Measurements from ENCODE around the gene IFT20.

DNA sequence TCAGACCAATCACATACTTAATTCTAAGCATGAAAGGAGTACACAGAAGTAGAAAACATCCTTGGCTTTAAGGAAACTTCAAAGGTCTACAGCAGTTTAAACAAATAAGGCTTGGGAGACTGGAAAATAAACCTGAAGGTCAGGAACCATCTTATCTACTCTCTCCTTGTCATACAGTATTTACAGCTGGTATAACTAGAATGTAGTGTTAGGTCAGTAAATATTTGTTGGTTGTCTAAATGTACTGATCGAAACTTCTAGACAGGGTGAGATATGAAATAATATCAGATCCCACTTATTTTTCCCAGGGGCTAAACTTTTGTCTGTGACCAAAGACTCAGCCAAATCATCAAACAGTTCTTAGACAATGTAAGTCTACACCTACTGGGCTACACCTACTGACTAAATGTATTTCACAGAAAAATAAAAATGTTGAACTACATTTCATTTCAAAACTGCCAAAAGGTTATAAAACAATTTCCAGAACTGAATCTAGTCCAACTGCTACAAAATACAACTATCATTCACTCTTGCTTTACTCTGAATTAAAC lies 43.4 kb downstream of the IFT20 start:
- TF ChIP-seq, protein P1, sequence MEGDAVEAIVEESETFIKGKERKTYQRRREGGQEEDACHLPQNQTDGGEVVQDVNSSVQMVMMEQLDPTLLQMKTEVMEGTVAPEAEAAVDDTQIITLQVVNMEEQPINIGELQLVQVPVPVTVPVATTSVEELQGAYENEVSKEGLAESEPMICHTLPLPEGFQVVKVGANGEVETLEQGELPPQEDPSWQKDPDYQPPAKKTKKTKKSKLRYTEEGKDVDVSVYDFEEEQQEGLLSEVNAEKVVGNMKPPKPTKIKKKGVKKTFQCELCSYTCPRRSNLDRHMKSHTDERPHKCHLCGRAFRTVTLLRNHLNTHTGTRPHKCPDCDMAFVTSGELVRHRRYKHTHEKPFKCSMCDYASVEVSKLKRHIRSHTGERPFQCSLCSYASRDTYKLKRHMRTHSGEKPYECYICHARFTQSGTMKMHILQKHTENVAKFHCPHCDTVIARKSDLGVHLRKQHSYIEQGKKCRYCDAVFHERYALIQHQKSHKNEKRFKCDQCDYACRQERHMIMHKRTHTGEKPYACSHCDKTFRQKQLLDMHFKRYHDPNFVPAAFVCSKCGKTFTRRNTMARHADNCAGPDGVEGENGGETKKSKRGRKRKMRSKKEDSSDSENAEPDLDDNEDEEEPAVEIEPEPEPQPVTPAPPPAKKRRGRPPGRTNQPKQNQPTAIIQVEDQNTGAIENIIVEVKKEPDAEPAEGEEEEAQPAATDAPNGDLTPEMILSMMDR (conservative IDR thresholded peaks at IDR 0.05; ENCODE audit: low read length): no peak
- TF ChIP-seq EZH2phosphoT487 (IDR thresholded peaks at IDR 0.05; ENCODE audit: borderline replicate concordance, low read depth, low read length): no peak

Data from OCI-LY7 (cell line).